ENCODE results near the gene TRPV4.

DNA sequence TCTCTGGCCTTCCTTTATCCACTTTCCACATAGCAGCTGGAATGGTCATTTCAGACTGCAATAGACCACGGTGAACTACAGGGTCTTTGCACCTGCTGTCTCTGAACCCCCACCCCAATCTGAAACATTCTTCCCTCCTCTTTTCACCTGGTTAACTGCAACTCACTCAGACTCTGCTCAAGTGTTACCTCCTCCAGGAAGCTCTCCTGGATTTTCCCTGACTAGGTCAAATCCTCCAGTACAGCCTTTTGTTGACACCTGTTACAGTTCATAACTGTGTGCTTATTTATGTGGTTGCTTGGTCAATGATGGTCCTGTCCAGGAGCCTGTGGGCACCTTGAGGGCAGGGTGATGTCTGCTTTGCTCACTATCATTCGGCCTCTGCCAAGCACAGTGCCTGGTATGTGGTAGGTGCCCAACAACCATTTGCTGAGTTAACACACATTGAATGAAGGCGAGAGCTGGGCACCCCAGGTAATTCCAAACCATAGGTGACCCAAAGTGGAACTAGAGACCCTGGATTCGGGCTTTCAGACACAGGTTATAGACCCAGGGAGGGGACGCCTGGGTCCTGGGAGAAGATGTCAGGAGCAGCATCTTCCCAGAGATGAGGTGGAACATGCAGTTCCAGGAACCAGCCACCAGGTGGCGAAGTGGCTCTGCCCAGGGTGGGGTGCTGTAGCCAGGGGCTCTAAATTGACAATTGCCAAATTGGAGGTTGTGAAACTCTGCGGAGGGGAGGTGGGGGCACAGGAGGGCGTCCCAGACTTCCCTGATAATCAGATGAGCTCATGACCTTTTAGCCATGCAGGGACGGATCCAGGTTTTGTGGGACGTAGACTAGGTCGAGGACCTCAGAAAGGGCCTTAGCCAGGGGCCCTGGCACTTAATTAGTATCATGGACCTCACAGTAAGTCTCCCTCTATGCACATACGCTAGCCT is 28.1 kb downstream of the TRPV4 start:
- TF ChIP-seq, protein P1, sequence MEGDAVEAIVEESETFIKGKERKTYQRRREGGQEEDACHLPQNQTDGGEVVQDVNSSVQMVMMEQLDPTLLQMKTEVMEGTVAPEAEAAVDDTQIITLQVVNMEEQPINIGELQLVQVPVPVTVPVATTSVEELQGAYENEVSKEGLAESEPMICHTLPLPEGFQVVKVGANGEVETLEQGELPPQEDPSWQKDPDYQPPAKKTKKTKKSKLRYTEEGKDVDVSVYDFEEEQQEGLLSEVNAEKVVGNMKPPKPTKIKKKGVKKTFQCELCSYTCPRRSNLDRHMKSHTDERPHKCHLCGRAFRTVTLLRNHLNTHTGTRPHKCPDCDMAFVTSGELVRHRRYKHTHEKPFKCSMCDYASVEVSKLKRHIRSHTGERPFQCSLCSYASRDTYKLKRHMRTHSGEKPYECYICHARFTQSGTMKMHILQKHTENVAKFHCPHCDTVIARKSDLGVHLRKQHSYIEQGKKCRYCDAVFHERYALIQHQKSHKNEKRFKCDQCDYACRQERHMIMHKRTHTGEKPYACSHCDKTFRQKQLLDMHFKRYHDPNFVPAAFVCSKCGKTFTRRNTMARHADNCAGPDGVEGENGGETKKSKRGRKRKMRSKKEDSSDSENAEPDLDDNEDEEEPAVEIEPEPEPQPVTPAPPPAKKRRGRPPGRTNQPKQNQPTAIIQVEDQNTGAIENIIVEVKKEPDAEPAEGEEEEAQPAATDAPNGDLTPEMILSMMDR (IDR thresholded peaks at IDR 0.05; ENCODE audit: extremely low read depth in 1 of 2, insufficient read depth in 1 of 2, low read depth in 1 of 2, low read length in 2 of 2): peak; percentile 90 to 96
- no peak for TF ChIP-seq POLR2A (IDR thresholded peaks at IDR 0.05; ENCODE audit: low read depth, low read length)
- TF ChIP-seq POLR2AphosphoS5 (IDR thresholded peaks at IDR 0.05; ENCODE audit: insufficient read depth, low read depth, low read length): no peak

Measured in endothelial cell of umbilical vein (primary cell).